K562 treated with DMSO at 1 percent for 12 hours (cell line): ENCODE data around the gene HMGB3. TPM values are rescaled to one million over a fixed set of nuclear protein-coding genes. Genes with fewer than 3 reads are reported as not detected.

Source experiments
- total RNA-seq: library from RNA; unstranded; fragments of 300-600 nt; gene quantifications from 2 replicates; pipeline ENCODE4 v1.2.3, GENCODE V29; 2022; ENCODE audit not compliant: insufficient read depth

HMGB3 gene
- total RNA-seq, result 34.9 and 54.0 TPM in 2 replicates

DNA sequence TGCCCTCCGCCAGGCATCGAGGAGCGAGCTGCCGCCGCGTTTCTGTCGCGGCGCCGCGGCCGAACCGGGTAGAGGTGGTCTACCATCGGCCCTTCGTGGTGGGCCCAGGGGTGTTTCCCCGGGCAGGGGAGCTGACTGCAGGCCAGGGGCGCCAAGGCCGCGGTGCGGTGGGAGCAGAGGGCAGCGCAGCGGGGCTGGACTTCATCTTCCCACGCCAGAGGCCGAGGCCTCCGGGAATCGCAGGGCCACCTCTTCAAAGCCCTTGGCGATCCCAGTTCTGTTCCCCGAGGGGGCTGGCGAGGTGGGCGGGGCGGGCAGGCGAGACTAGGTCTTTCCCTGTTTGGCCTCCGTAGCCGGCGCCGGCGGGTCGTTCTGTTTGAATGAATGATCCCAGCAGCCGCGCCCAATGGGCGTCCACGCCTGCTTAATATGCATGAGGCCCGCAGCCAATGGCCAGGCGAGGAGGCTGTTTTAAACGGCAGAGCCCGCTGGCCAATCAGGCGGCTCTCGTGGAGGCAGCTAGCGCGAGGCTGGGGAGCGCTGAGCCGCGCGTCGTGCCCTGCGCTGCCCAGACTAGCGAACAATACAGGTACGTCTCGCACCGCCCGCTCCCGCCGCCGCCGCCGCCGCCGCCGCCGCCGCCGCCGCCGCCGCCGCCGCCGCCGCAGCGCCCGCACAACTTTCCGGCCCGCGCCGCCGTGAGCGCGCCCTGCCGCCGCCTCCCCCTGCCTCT, at the start of gene HMGB3:
HMGB3 (plus strand) TSS at position 548 of the 733 bp plus-strand sequence. CDS start 2,265 bp downstream, outside the sequence.

Other genes with a start within 250 kb of the HMGB3 start
- gene CD99L2, start 84.7 kb upstream of the HMGB3 start, total RNA-seq, result 19.7 and 36.7 TPM in 2 replicates
- gene GPR50, start 193.2 kb downstream of the HMGB3 start, total RNA-seq, result not detected in 2 replicates